ENCODE data around the gene ILRUN.

DNA sequence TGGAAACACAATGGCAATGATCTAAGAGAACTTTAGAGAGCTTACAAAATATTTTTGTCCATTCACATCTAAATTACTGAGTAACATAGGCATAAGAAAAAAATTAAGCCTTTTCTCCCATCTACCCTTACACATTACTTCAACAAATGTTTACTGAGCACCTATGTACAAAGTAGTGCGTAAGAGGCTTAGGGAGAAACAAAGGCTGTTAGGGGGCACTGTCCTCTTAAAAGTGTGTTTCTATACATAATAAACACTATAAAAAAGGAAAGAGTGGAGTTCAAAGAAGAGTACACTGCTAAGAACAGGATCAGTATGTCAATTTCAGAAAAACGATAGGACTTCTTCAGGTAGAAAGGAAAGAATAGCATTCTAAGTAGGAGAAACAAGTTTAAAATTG, 12.2 kb downstream of the ILRUN start:
- TF ChIP-seq PHF21A (IDR thresholded peaks at IDR 0.05; ENCODE audit: borderline replicate concordance, low read depth) = no peak
- no peak for TF ChIP-seq SIX5 (IDR thresholded peaks at IDR 0.05; ENCODE audit: borderline replicate concordance in 1 of 2, insufficient read depth in 1 of 2, low read depth in 1 of 2, low read length in 2 of 2)
- TF ChIP-seq, protein P1, sequence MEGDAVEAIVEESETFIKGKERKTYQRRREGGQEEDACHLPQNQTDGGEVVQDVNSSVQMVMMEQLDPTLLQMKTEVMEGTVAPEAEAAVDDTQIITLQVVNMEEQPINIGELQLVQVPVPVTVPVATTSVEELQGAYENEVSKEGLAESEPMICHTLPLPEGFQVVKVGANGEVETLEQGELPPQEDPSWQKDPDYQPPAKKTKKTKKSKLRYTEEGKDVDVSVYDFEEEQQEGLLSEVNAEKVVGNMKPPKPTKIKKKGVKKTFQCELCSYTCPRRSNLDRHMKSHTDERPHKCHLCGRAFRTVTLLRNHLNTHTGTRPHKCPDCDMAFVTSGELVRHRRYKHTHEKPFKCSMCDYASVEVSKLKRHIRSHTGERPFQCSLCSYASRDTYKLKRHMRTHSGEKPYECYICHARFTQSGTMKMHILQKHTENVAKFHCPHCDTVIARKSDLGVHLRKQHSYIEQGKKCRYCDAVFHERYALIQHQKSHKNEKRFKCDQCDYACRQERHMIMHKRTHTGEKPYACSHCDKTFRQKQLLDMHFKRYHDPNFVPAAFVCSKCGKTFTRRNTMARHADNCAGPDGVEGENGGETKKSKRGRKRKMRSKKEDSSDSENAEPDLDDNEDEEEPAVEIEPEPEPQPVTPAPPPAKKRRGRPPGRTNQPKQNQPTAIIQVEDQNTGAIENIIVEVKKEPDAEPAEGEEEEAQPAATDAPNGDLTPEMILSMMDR (IDR thresholded peaks at IDR 0.05 in 2 of 3, conservative IDR thresholded peaks at IDR 0.05 in 1 of 3; ENCODE audit: insufficient read depth in 2 of 3, low read depth in 1 of 3, low read length in 3 of 3) = peak in 1 of 3 experiments; percentile 20; a peak in 1 of 6 replicates
- TF ChIP-seq POLR2AphosphoS5 (IDR thresholded peaks at IDR 0.05; ENCODE audit: control insufficient read depth, insufficient read depth, low read depth, low read length) = no peak
- TF ChIP-seq SRF (CRISPR knock-in tag; IDR thresholded peaks at IDR 0.05) = no peak
- TF ChIP-seq, protein P2, sequence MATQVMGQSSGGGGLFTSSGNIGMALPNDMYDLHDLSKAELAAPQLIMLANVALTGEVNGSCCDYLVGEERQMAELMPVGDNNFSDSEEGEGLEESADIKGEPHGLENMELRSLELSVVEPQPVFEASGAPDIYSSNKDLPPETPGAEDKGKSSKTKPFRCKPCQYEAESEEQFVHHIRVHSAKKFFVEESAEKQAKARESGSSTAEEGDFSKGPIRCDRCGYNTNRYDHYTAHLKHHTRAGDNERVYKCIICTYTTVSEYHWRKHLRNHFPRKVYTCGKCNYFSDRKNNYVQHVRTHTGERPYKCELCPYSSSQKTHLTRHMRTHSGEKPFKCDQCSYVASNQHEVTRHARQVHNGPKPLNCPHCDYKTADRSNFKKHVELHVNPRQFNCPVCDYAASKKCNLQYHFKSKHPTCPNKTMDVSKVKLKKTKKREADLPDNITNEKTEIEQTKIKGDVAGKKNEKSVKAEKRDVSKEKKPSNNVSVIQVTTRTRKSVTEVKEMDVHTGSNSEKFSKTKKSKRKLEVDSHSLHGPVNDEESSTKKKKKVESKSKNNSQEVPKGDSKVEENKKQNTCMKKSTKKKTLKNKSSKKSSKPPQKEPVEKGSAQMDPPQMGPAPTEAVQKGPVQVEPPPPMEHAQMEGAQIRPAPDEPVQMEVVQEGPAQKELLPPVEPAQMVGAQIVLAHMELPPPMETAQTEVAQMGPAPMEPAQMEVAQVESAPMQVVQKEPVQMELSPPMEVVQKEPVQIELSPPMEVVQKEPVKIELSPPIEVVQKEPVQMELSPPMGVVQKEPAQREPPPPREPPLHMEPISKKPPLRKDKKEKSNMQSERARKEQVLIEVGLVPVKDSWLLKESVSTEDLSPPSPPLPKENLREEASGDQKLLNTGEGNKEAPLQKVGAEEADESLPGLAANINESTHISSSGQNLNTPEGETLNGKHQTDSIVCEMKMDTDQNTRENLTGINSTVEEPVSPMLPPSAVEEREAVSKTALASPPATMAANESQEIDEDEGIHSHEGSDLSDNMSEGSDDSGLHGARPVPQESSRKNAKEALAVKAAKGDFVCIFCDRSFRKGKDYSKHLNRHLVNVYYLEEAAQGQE (IDR thresholded peaks at IDR 0.05; ENCODE audit: borderline replicate concordance) = no peak
- TF ChIP-seq, protein P2 (CRISPR knock-in tag; IDR thresholded peaks at IDR 0.05; ENCODE audit: low read depth) = no peak
- TF ChIP-seq YY1 (IDR thresholded peaks at IDR 0.05; ENCODE audit: borderline replicate concordance in 1 of 3, control insufficient read depth in 1 of 3, extremely low read depth in 1 of 3, insufficient read depth in 3 of 3, insufficient read length in 1 of 3, insufficient replicate concordance in 2 of 3, low read depth in 1 of 3, low read length in 2 of 3) = no peak
- no peak for TF ChIP-seq RHOXF2B (CRISPR knock-in tag; conservative IDR thresholded peaks at IDR 0.05)
- TF ChIP-seq, protein P3, sequence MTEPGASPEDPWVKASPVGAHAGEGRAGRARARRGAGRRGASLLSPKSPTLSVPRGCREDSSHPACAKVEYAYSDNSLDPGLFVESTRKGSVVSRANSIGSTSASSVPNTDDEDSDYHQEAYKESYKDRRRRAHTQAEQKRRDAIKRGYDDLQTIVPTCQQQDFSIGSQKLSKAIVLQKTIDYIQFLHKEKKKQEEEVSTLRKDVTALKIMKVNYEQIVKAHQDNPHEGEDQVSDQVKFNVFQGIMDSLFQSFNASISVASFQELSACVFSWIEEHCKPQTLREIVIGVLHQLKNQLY (CRISPR knock-in tag; conservative IDR thresholded peaks at IDR 0.05) = no peak
- TF ChIP-seq RAD21 (CRISPR knock-in tag; conservative IDR thresholded peaks at IDR 0.05 in 1 of 2, IDR thresholded peaks at IDR 0.05 in 1 of 2) = no peak
- TF ChIP-seq HNRNPL (IDR thresholded peaks at IDR 0.05; ENCODE audit: low read depth, low read length) = no peak
- TF ChIP-seq FOS (IDR thresholded peaks at IDR 0.05; ENCODE audit: extremely low read depth, insufficient read length) = no peak

Measured in K562 (cell line).